HG02588 (cell line): ENCODE measurements around the gene RGL3.
"Not testable (repeated sequence)": the region's sequence is repeated elsewhere in the genome, so short reads cannot be mapped to it uniquely, and the experiment has no call there.

Experiments used
- ATAC-seq: cut with Tn5 transposase; IDR thresholded peaks from one replicate; pipeline ENCODE4 v1.9.1; 2021; ENCODE audit warnings: mild to moderate bottlenecking, moderate library complexity; ENCODE audit not compliant: unreplicated experiment

The RGL3 gene

GRCh38 chr19:11384778-11385129 is 34.4 kb downstream of the RGL3 start:
- ATAC-seq: no peak

- ATAC-seq: no peak
Observed at GRCh38 chr19:11383706-11384048, 35.4 kb downstream of the RGL3 start.

GRCh38 chr19:11382898-11383705 is 36.0 kb downstream of the RGL3 start:
- no peak for ATAC-seq

- peak; percentile 66 for ATAC-seq
Observed at GRCh38 chr19:11380653-11381537, 38.2 kb downstream of the RGL3 start.

- no peak for ATAC-seq
Observed at GRCh38 chr19:11379857-11380350, 39.2 kb downstream of the RGL3 start.

- ATAC-seq: not testable (repeated sequence)
Observed at GRCh38 chr19:11379269-11379845, 39.8 kb downstream of the RGL3 start.

- no peak for ATAC-seq
Observed at GRCh38 chr19:11378319-11379189, 40.6 kb downstream of the RGL3 start.

GRCh38 chr19:11377756-11378155 is 41.4 kb downstream of the RGL3 start:
- ATAC-seq: no peak

- no peak for ATAC-seq
Observed at GRCh38 chr19:11377237-11377636, 41.9 kb downstream of the RGL3 start.

GRCh38 chr19:11375143-11375948 is 43.8 kb downstream of the RGL3 start:
- no peak for ATAC-seq

- peak; percentile 85 for ATAC-seq
Observed at GRCh38 chr19:11374433-11375142, 44.5 kb downstream of the RGL3 start, which contains the start of gene SWSAP1. Gene SWSAP1, plus strand, starts transcription at chr19:11374666. Its CDS starts 15 bp downstream, at chr19:11374681.

- ATAC-seq: no peak
Observed at GRCh38 chr19:11373885-11374432, 45.2 kb downstream of the RGL3 start.

- no peak for ATAC-seq
Observed at GRCh38 chr19:11373166-11373884, 45.8 kb downstream of the RGL3 start.

- no peak for ATAC-seq
Observed at GRCh38 chr19:11370744-11371143, 48.4 kb downstream of the RGL3 start.

- no peak for ATAC-seq
Observed at GRCh38 chr19:11367528-11367927, 51.6 kb downstream of the RGL3 start.

GRCh38 chr19:11365557-11366117 is 53.5 kb downstream of the RGL3 start:
- ATAC-seq: no peak

GRCh38 chr19:11364935-11365334 is 54.2 kb downstream of the RGL3 start:
- ATAC-seq: no peak
